ENCODE data around the gene ALPP. TPM values are rescaled to one million over a fixed set of nuclear protein-coding genes. Genes with fewer than 3 reads are reported as not detected.
"Not testable (repeated sequence)": the region's sequence is repeated elsewhere in the genome, so short reads cannot be mapped to it uniquely, and the experiment has no call there.

The ALPP gene
- total RNA-seq (not detected), polyA plus RNA-seq (not detected)

DNA sequence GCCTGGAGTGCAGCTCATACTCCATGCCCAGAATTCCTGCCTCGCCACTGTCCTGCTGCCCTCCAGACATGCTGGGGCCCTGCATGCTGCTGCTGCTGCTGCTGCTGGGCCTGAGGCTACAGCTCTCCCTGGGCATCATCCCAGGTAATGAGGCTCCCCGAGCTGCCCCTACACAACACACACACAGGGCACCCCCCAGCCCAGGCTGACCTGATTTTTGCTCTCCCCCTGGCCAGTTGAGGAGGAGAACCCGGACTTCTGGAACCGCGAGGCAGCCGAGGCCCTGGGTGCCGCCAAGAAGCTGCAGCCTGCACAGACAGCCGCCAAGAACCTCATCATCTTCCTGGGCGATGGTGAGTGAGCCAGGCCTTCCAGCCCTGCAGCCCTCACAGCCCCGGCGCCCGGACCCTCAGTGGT, at the start of gene ALPP:
ALPP (plus strand) TSS at position 17 of the 417 bp plus-strand sequence; CDS start at position 69, 52 bp downstream.
- H3K27ac ChIP-seq (ENCODE audit: low read depth); H3K4me1 ChIP-seq (ENCODE audit: insufficient read depth); H3K36me3 ChIP-seq (ENCODE audit: insufficient read depth); H3K4me3 ChIP-seq (ENCODE audit: low read depth, low read length); DNase-seq (ENCODE audit: extremely low spot score): not testable (repeated sequence)
- WGBS = 85% methylated on average over 12 of the region's 12 CpGs

DNA sequence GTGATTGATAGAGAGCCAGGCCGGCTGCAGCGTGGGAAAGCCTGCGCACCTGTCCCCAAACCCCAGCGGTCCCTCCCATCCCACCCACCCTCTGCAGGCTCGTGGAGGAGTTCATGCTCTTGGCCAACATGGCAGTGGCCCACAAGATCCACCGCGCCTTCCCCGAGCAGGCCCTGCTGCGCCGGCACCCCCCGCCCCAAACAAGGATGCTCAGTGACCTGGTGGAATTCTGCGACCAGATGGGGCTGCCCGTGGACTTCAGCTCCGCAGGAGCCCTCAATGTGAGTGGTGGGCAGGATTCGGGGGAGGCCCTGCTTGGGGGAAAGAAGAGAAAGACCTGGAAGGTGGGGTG, 48.9 kb upstream of the ALPP start:
- Histone ChIP-seq H3K4me1 (ENCODE audit: insufficient read depth) (no peaks in the 10 kb centered on the region), H3K4me3 (ENCODE audit: low read depth, low read length) (no peak overlapping the region), H3K36me3 (ENCODE audit: insufficient read depth) (no peaks in the 10 kb centered on the region), H3K27ac (ENCODE audit: low read depth) (no peak overlapping the region)
- no peak for DNase-seq (ENCODE audit: extremely low spot score)
- 95% methylated on average over 15 of the region's 15 CpGs for WGBS

DNA sequence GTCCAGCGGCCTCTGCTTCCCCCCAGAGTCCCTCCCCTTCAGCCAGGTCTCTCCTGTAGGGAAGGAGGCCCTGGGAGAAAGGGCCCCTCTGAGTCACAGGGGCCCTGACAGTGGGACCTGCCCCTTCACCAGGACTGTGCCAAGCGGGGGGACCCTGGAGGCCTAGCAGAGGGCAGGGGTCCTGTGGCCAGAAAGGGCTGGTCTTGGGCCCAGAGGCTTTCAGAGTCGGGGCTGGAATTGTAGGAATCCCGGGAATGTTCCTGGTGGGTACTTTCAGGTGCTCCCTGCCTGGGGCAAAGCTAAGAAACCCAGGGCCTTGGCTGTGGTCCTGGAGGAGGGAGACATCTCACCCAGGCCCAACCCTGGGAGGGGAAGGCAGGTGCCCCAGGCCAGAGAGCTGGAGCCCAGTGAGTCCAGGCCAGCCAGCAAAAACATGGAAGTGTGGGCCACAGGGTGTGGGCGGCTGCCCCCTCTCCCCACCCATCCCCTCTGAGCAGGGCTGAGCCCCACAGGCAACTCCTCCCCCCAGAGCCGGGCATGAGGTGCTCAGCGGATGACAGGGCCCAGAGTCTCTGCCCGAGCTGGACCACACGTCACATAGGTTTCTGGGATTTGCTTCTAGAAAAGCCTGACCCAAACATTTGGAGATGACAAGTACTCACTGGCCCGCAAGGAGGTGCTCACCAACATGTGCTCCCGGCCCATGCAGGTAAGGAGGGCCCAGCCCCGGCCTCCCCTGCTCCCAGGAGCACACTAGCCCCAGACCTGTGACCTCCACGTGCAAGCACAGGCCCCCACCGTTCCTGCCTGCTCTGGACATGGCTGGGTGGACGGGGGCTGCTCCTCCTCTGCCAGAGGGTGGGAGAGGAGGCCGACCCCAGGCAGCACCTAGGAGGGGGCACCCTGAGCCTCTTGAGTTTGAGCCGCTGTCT, 48.2 kb upstream of the ALPP start:
- 88% methylated on average over 15 of the region's 17 CpGs for WGBS
- Histone ChIP-seq H3K4me1 (ENCODE audit: insufficient read depth) (no peaks in the 10 kb centered on the region), H3K36me3 (ENCODE audit: insufficient read depth) (no peaks in the 10 kb centered on the region), H3K27ac (ENCODE audit: low read depth) (no peak overlapping the region), H3K4me3 (ENCODE audit: low read depth, low read length) (no peak overlapping the region)
- no peak for DNase-seq (ENCODE audit: extremely low spot score)

DNA sequence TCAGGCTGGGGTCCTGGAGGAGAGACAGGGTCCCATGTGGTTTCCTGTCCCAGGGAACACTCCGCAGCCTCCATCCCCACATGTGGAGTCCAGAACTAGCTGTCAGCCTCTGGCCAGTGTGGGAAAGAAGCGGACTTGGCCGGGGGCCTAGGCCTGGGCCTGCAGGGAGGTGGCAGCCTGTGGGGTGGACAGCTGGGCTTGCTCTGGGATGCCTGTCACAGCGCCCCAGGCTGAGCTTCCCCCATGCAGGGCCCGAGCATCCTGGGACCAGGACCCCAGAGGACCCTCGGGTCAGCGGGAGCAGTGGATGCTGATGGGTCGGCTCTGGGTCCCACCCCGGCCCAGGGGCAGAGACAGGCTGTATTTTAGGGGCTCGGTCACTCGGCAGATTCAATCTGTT, 47.5 kb upstream of the ALPP start:
- H3K4me1 ChIP-seq (ENCODE audit: insufficient read depth); H3K27ac ChIP-seq (ENCODE audit: low read depth); DNase-seq (ENCODE audit: extremely low spot score); H3K4me3 ChIP-seq (ENCODE audit: low read depth, low read length); H3K36me3 ChIP-seq (ENCODE audit: insufficient read depth): not testable (repeated sequence)
- WGBS = 79% methylated on average over 11 of the region's 11 CpGs

DNA sequence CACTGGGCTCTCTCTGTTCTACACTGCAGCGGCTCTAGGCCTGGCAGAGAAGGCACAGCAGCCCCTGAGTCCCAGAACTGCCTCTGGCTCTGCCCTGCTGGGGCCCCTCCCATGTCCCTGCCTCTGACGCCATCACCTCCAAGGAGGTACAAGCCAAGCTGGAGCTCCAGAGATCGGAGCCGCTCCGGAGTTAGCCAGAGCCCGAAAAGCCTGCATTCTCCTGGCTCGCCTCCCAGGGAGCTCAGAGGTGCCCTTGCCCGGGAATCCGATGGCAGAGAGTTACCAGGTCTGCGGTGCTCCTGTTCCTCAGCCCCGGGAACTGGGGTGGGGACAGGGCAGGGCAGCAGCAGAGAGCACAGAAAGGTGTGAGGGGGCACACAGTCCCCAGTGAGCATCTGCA, 46.9 kb upstream of the ALPP start:
- not testable (repeated sequence) for DNase-seq (ENCODE audit: extremely low spot score); H3K4me1 ChIP-seq (ENCODE audit: insufficient read depth); H3K27ac ChIP-seq (ENCODE audit: low read depth); H3K4me3 ChIP-seq (ENCODE audit: low read depth, low read length); H3K36me3 ChIP-seq (ENCODE audit: insufficient read depth)
- WGBS = 93% methylated on average over 11 of the region's 11 CpGs

DNA sequence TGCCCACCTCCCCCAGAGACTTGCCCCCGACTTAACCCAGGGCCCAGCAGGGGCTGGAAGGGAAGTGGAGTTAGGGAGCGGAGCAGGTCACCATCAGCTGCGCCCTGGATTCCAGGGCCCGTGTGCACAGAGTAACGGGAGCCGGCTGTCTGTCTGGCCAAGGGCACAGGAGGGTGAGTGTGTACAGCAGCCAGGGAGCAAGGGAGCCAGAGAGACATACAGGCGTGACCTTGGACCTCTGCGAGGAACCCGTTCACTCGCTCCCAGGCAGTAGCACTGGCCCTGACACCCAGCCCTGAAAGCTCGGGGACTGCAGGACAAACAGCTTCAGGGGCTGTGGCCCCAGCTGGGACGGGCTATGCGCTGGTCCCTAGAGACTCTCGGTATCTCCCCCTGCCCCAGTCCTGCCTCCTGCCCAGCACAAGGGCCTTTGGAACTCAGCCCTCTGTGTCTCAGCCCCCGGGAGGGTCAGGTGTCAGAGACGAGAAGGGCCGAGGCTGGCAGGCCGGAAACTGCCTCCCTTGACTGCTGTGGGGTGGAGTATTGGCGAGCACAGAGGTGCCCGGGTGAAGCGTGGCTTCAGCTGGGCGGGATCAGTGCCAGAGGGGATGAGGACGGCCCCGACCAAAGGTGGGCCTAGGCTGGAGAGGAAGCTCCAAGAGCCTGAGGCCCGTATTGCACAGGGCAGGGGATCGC, 46.2 kb upstream of the ALPP start:
- not testable (repeated sequence) for H3K36me3 ChIP-seq (ENCODE audit: insufficient read depth); H3K4me3 ChIP-seq (ENCODE audit: low read depth, low read length); H3K27ac ChIP-seq (ENCODE audit: low read depth); DNase-seq (ENCODE audit: extremely low spot score); H3K4me1 ChIP-seq (ENCODE audit: insufficient read depth)
- WGBS = 82% methylated on average over 25 of the region's 26 CpGs

DNA sequence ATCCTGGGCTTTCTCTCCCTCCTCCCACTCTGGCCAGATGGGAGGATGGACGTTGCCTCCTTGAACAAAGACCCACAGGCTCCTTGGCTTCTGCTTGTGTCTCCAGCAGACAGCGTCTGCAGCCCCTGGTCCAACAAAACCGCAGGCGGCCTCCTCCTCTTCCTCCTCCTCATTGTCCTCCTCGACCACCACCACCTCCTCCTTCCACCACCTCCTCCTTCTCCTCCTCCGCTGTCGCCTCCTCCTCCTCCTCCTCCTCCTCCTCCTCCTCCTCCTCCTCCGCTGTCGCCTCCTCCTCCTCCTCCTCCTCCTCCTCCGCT, 45.7 kb upstream of the ALPP start:
- DNase-seq (ENCODE audit: extremely low spot score) = no peak
- Histone ChIP-seq H3K36me3 (ENCODE audit: insufficient read depth) (no peaks in the 10 kb centered on the region), H3K4me1 (ENCODE audit: insufficient read depth) (no peaks in the 10 kb centered on the region), H3K27ac (ENCODE audit: low read depth) (no peak overlapping the region), H3K4me3 (ENCODE audit: low read depth, low read length) (no peak overlapping the region)
- 82% methylated on average over 8 of the region's 10 CpGs for WGBS

DNA sequence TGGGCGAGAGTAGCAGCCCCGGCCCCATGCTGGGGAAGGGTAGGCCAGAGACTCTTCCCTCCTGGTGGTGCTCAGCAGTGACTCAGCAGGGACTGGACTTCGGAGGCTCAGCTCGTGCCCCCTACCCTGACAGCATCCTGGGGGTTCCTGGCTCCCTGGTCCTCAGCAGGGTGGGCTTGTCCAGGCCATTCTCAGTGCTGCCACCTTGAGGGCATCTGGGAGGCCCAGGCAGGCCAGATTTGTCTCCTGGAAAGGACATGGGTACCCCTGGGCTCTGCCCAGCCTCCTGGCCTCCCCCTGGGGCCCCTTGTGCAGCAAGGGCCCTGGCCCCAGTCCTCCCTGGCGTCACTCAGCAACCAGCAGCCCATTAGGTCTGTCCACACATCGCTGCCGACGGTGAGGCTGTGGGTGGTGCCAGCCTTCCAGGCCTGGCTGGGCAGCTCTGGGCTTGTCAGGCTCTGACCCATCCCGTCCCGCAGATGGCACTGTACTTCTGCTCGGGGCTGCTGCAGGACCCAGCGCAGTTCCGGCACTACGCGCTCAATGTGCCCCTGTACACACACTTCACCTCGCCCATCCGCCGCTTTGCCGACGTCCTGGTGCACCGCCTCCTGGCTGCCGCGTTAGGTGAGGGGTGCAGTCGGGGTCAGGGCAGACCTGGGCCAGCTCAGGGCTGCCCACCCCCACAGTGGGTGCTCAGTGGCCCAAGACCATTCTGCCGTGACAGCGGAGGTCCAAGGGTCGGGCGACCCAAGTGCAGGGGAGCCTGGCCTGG, 45.0 kb upstream of the ALPP start:
- Histone ChIP-seq H3K27ac (ENCODE audit: low read depth) (no peak overlapping the region), H3K4me3 (ENCODE audit: low read depth, low read length) (no peak overlapping the region), H3K36me3 (ENCODE audit: insufficient read depth) (no peaks in the 10 kb centered on the region), H3K4me1 (ENCODE audit: insufficient read depth) (no peaks in the 10 kb centered on the region)
- WGBS = 87% methylated on average over 28 of the region's 28 CpGs
- no peak for DNase-seq (ENCODE audit: extremely low spot score)

DNA sequence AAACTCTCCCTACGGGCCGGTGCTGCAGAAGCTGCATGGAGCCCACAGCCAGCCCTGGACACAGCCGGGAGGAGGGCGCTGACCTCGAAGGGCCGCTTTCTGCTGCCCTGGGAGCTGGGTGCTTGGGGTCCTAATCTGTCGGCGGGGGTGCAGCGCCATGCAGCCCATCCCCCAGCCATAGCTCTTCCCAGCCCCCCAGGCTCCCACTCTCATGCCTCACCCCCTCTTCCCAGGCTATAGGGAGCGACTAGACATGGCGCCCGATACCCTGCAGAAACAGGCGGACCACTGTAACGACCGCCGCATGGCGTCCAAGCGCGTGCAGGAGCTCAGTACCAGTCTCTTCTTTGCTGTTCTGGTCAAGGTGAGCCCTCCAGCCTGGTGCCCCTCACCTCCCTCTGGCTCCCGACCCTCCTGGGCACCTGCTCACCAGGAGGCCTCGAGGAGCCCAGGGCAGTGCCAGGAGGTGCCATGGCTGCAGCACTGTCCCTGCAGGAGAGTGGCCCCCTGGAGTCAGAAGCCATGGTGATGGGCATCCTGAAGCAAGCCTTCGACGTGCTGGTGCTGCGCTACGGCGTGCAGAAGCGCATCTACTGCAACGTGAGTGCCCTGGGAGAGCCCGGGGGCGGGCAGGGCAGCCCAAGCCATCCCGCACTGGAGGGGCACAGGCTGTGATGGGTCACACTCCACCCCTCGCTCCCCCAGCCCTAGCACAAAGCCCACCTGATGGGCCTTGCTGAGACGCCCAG, 44.2 kb upstream of the ALPP start:
- WGBS = 94% methylated on average over 32 of the region's 33 CpGs
- H3K4me1 ChIP-seq (ENCODE audit: insufficient read depth); H3K27ac ChIP-seq (ENCODE audit: low read depth); DNase-seq (ENCODE audit: extremely low spot score); H3K4me3 ChIP-seq (ENCODE audit: low read depth, low read length); H3K36me3 ChIP-seq (ENCODE audit: insufficient read depth): not testable (repeated sequence)

DNA sequence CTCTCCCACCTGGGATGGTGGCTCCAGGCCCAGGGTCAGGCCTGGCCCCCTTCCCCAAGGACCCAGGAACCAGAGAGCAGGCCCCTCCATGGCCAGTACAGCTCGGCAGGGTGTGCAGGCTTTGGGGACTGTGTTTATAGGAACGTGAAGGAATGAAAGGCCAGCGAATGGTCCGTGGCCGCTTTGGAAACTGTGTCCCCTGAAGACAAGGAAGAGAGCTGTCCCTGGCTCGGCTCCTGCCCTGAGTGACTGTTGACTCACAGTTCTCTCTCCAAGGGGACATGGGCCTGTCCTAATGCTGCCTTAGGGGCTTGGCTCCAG, 43.7 kb upstream of the ALPP start:
- H3K4me1 ChIP-seq (ENCODE audit: insufficient read depth); H3K36me3 ChIP-seq (ENCODE audit: insufficient read depth); DNase-seq (ENCODE audit: extremely low spot score); H3K27ac ChIP-seq (ENCODE audit: low read depth); H3K4me3 ChIP-seq (ENCODE audit: low read depth, low read length): not testable (repeated sequence)
- 85% methylated on average over 6 of the region's 6 CpGs for WGBS

DNA sequence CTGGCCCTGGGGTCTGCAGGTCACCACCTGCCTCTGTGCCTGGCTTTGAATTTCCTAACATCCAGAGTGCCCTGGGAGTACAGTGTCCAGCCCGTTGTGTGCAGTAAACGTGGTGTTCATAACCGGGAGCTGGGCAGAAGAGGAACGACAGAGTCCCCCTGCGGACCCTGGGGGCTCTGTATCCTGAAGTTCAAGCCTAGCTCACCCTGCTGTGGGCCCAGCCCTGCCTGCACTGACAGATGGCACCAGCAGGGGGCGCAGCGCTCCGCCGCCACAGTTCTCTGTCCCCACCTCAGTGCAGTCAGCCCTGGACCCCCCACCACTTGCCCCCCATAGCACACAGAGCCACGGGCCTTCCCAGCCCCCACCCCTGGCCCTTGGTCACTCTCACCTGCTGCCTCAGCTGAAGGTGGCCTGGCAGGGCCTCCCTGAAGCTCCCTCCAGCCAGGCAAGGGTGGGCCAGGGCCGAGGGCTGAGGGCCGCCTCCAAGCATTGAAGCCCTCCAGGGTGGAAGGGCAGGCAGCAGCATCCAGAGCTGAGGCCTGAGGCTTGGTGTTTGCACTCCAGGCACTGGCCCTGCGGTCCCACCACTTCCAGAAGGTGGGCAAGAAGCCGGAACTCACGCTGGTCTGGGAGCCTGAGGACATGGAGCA, 43.2 kb upstream of the ALPP start:
- H3K4me3 ChIP-seq (ENCODE audit: low read depth, low read length); H3K4me1 ChIP-seq (ENCODE audit: insufficient read depth); H3K36me3 ChIP-seq (ENCODE audit: insufficient read depth); DNase-seq (ENCODE audit: extremely low spot score); H3K27ac ChIP-seq (ENCODE audit: low read depth): not testable (repeated sequence)
- WGBS = 69% methylated on average over 13 of the region's 15 CpGs

DNA sequence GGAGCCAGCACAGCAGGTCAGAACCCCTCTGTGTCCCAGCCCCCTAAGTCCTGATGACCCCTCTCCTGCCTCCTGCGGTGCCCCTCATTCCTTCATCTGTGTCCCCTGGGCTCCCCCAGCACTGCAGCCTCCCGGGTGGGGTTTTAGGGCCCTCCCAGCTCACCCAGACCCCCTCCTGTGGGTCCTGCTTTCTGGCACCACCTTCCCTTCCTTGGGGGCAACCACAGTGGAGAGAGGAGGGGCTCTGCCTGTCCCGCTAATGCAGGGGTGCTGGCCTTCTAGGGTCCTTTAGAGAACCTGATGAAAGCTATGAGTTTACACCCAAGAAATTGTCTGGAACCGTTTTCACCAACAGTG, 42.7 kb upstream of the ALPP start:
- no peak overlapping the region for H3K4me3 ChIP-seq (ENCODE audit: low read depth, low read length)
- no peaks in the 10 kb centered on the region for H3K4me1 ChIP-seq (ENCODE audit: insufficient read depth)
- 93% methylated on average over 4 of the region's 4 CpGs for WGBS
- no peak for DNase-seq (ENCODE audit: extremely low spot score)
- H3K27ac ChIP-seq (ENCODE audit: low read depth) = no peak overlapping the region
- no peaks in the 10 kb centered on the region for H3K36me3 ChIP-seq (ENCODE audit: insufficient read depth)

DNA sequence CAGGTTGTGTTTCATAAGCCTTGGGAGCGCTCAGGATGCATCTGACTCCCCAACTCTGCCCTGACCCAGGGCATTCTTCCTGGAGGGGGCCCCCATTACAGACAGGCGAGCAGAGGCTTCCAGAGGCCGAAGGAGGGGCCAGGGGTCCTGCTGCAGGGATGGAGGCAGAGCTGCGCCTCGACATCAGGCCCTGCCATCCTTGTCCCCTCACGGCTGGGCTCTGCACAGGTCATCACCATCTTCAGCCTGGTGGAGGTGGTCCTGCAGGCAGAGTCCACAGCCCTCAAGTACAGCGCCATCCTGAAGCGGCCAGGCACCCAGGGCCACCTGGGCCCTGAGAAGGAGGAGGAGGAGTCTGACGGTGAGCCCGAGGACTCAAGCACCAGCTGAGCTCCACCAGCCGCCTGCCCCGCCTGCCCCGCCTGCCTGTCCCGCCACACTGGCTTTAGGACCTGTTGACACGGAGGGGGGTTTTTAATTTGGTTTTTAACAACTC, 42.3 kb upstream of the ALPP start:
- DNase-seq (ENCODE audit: extremely low spot score) = no peak

More for the DNA sequence above, 42.3 kb upstream of the ALPP start:
- H3K36me3 ChIP-seq (ENCODE audit: insufficient read depth) = no peaks in the 10 kb centered on the region
- 92% methylated on average over 15 of the region's 15 CpGs for WGBS
- no peak overlapping the region for H3K27ac ChIP-seq (ENCODE audit: low read depth)
- H3K4me1 ChIP-seq (ENCODE audit: insufficient read depth) = no peaks in the 10 kb centered on the region
- no peak overlapping the region for H3K4me3 ChIP-seq (ENCODE audit: low read depth, low read length)
